HCT116 (cell line): ENCODE measurements around the gene ARGLU1. TPM values are rescaled to one million over a fixed set of nuclear protein-coding genes. Genes with fewer than 3 reads are reported as not detected.

Experiments
- ATAC-seq: fragments of 200-7000 bp; cut with Tn5 transposase; 2 replicates; pipeline ENCODE4 v1.9.1; 2020; ENCODE audit warnings: mild to moderate bottlenecking, moderate library complexity
- BruUV-seq: library from RNA; stranded (reverse); fragments of 400-500 nt; replicated peaks from 2 replicates; lab custom pipeline; 2021; lab: Mats Ljungman, UMichigan
- CTCF ChIA-PET: fragments of 300-600 bp; sonication (Branson Sonifier 250); formaldehyde crosslinking; loops from one replicate; lab custom pipeline; 2021; ENCODE audit warnings: antibody characterized with exemption; lab: Charles Lee
- POLR2A ChIA-PET: fragments of 300-600, 350-600 bp; sonication (Branson Sonifier 250); formaldehyde crosslinking; loops from one replicate; lab custom pipeline; 2021; ENCODE audit warnings: antibody characterized with exemption; lab: Charles Lee
- RAD21 ChIA-PET, 2 experiments: fragments of 300-600 bp; sonication (Branson Sonifier 250); formaldehyde crosslinking; loops; one replicate each; lab custom pipeline; 2023; ENCODE audit warnings: low total read pairs in 2 of 2; ENCODE audit not compliant: uncharacterized antibody in 2 of 2, unreplicated experiment in 2 of 2, low non-redundant PET in 1 of 2; lab: Charles Lee
- DNase-seq: peaks from one replicate; pipeline ENCODE4 v3.0.0-alpha.2; 2010; ENCODE audit warnings: low read depth, low spot score
- H2AFZ ChIP-seq: fragments of 200-600 bp; shearing (Covaris generic), sonication (generic); 2 replicates; pipeline ENCODE4 v1.6.1; 2017; ENCODE audit warnings: low read depth, mixed run types, mixed read lengths, antibody characterized with exemption, low read length; ENCODE audit not compliant: poor library complexity, severe bottlenecking
- H3K27ac ChIP-seq: 2 replicates; pipeline ENCODE4 v1.5.1; 2012; ENCODE audit warnings: low read depth, low read length
- H3K27me3 ChIP-seq: fragments of 200-600 bp; sonication (generic); 2 replicates; pipeline ENCODE4 v1.6.1; 2016; ENCODE audit warnings: mixed run types, low read length, mixed read lengths; ENCODE audit not compliant: insufficient read depth
- H3K36me3 ChIP-seq, 2 experiments: fragments of 200-500 bp in 1 of 2; fragments of 200-600 bp in 1 of 2; sonication (Bioruptor generic) in 1 of 2; sonication (generic) in 1 of 2; 2 replicates each; pipeline versions ENCODE4 v1.5.1 to v1.6.1; 2014 to 2016; ENCODE audit warnings: low read length in 2 of 2, inconsistent platforms in 1 of 2, mixed read lengths in 1 of 2, mixed run types in 1 of 2; ENCODE audit not compliant: insufficient read depth in 2 of 2, control insufficient read depth in 1 of 2
- H3K4me1 ChIP-seq, 2 experiments: fragments of 200-600 bp in 1 of 2; sonication (generic) in 1 of 2; 2 replicates each; pipeline versions ENCODE4 v1.5.1 to v1.6.1; 2012 to 2017; ENCODE audit warnings: low read length in 2 of 2, inconsistent platforms in 1 of 2, mild to moderate bottlenecking in 1 of 2, mixed read lengths in 1 of 2, mixed run types in 1 of 2, moderate library complexity in 1 of 2; ENCODE audit not compliant: insufficient read depth in 2 of 2, control insufficient read depth in 1 of 2
- H3K4me2 ChIP-seq: fragments of 200-600 bp; sonication (generic); 2 replicates; pipeline ENCODE4 v1.6.1; 2017; ENCODE audit warnings: mixed run types, low read length, mixed read lengths
- H3K4me3 ChIP-seq, 2 experiments: fragments of 200-600 bp in 1 of 2; sonication (generic) in 1 of 2; replicated peaks in 1 of 2; 2 replicates each; pipeline ENCODE4 v1.5.1; 2011 to 2016; ENCODE audit warnings: low read length in 2 of 2, control low read depth in 1 of 2, low read depth in 1 of 2, mild to moderate bottlenecking in 1 of 2, mixed read lengths in 1 of 2, mixed run types in 1 of 2
- H3K79me2 ChIP-seq: fragments of 200-600 bp; sonication (generic); 2 replicates; pipeline ENCODE4 v1.6.1; 2017; ENCODE audit warnings: mild to moderate bottlenecking, mixed run types, low read length, moderate library complexity, mixed read lengths; ENCODE audit not compliant: insufficient read depth
- H3K9ac ChIP-seq: fragments of 200-600 bp; sonication (generic); 2 replicates; pipeline ENCODE4 v1.6.1; 2016; ENCODE audit warnings: low read length, mixed read lengths
- H3K9me2 ChIP-seq: fragments of 200-600 bp; sonication (generic), shearing (Covaris generic); 2 replicates; pipeline ENCODE4 v1.6.1; 2017; ENCODE audit warnings: mixed run types, mild to moderate bottlenecking, moderate library complexity; ENCODE audit not compliant: insufficient read depth
- H3K9me3 ChIP-seq, 2 experiments: fragments of 200-500 bp in 1 of 2; fragments of 200-600 bp in 1 of 2; sonication (Bioruptor generic) in 1 of 2; sonication (generic) in 1 of 2; 2 replicates each; pipeline ENCODE4 v1.6.1; 2014 to 2017; ENCODE audit warnings: low read length in 2 of 2, mixed read lengths in 2 of 2, inconsistent platforms in 1 of 2, low read depth in 1 of 2, mild to moderate bottlenecking in 1 of 2, mixed run types in 1 of 2, moderate library complexity in 1 of 2; ENCODE audit not compliant: control insufficient read depth in 1 of 2, insufficient read depth in 1 of 2
- H4K20me1 ChIP-seq: fragments of 200-600 bp; sonication (generic), shearing (Covaris generic); 2 replicates; pipeline ENCODE4 v1.6.1; 2017; ENCODE audit warnings: mixed run types, mild to moderate bottlenecking, moderate library complexity; ENCODE audit not compliant: insufficient read depth
- CEBPB ChIP-seq: IDR thresholded peaks from 2 replicates; pipeline ENCODE4 v1.6.1; 2012; ENCODE audit warnings: low read depth
- CTCF ChIP-seq, 3 experiments: fragments of 200-600 bp in 1 of 3; sonication (generic) in 1 of 3; IDR thresholded peaks in 2 of 3; conservative IDR thresholded peaks in 1 of 3; 2 replicates each; pipeline ENCODE4 v1.5.1; 2012 to 2017; ENCODE audit warnings: low read depth in 2 of 3, low read length in 2 of 3, antibody characterized with exemption in 1 of 3, borderline replicate concordance in 1 of 3, control low read depth in 1 of 3, mild to moderate bottlenecking in 1 of 3, mixed read lengths in 1 of 3, mixed run types in 1 of 3, moderate library complexity in 1 of 3; ENCODE audit not compliant: insufficient read depth in 1 of 3
- EGR1 ChIP-seq: IDR thresholded peaks from 2 replicates; pipeline ENCODE4 v1.6.1; 2012; ENCODE audit warnings: low read depth
- EZH2 ChIP-seq: fragments of 200-600 bp; sonication (generic); IDR thresholded peaks from 2 replicates; pipeline ENCODE4 v1.6.1; 2017; ENCODE audit warnings: antibody characterized with exemption, mixed run types
- FOSL1 ChIP-seq: IDR thresholded peaks from 2 replicates; pipeline ENCODE4 v1.6.1; 2012; ENCODE audit warnings: low read depth
- POLR2A ChIP-seq: IDR thresholded peaks from 2 replicates; pipeline ENCODE4 v1.7.0; 2011; ENCODE audit warnings: borderline replicate concordance; ENCODE audit not compliant: insufficient read depth, insufficient read length; ENCODE audit errors: extremely low read depth
- TCF7L2 ChIP-seq: IDR thresholded peaks from 2 replicates; pipeline ENCODE4 v1.7.0; 2011; ENCODE audit warnings: borderline replicate concordance, inconsistent platforms; ENCODE audit not compliant: insufficient read depth, insufficient read length; ENCODE audit errors: extremely low read depth
- YY1 ChIP-seq: IDR thresholded peaks from 2 replicates; pipeline ENCODE4 v1.6.1; 2011; ENCODE audit warnings: low read length, low read depth, moderate library complexity, mild to moderate bottlenecking; ENCODE audit not compliant: insufficient replicate concordance; ENCODE audit errors: extremely low read depth
- ZNF274 ChIP-seq: fragments of 200-500 bp; sonication (Bioruptor generic); IDR thresholded peaks from 2 replicates; pipeline ENCODE4 v1.6.1; 2014; ENCODE audit warnings: mild to moderate bottlenecking, low read depth, low read length, inconsistent platforms
- intact Hi-C: fragments of 100-400 bp; cut with micrococcal nuclease; formaldehyde crosslinking; loops from 2 replicates; pipeline ENCODE4 v1.10.0; 2022
- total RNA-seq: library from RNA; stranded (reverse); gene quantifications from one replicate; pipeline ENCODE4 v1.2.1, GENCODE V29; 2021; ENCODE audit not compliant: unreplicated experiment

ARGLU1 gene
- total RNA-seq, 1 experiment from 2014 or later = 57.8 TPM

GRCh38 chr13:106540613-106541012 lies 27.3 kb downstream of the ARGLU1 start:
- Histone ChIP-seq H3K4me1 (peaks cover 3 to 8% of the 10 kb centered on the region in 2 experiments; a peak in 2 of 4 replicates), H3K9me2 (no peaks in the 10 kb centered on the region), H4K20me1 (peaks cover 37% of the 10 kb centered on the region), H3K79me2 (peaks cover 50% of the 10 kb centered on the region), H3K9me3 (no peaks in the 10 kb centered on the region), H3K27me3 (no peaks in the 10 kb centered on the region), H3K27ac (no peak overlapping the region), H3K9ac (no peak overlapping the region), H3K36me3 (peaks cover 4 to 37% of the 10 kb centered on the region in 2 experiments; a peak in 3 of 4 replicates), H3K4me3 (no peak overlapping the region), H3K4me2 (no peak overlapping the region), H2AFZ (no peak overlapping the region)
- POLR2A ChIA-PET = no interaction called here
- no peak for TF ChIP-seq EGR1
- TF ChIP-seq POLR2A = no peak
- no peak for TF ChIP-seq ZNF274
- no peak for TF ChIP-seq FOSL1
- no peak for TF ChIP-seq YY1
- no peak for TF ChIP-seq CEBPB
- RAD21 ChIA-PET = interaction anchor here in 1 of 2 experiments (0.7 kb wide), 1 partner anchor 261 kb away, joined by 3 read pairs; no protein-coding TSS in a partner anchor
- intact Hi-C loops = no loop called here
- DNase-seq (no peak), ATAC-seq (no peak)
- CTCF ChIA-PET = no interaction called here
- no TSS peak for BruUV-seq

- H3K27ac ChIP-seq = no peak overlapping the region
- RAD21 ChIA-PET = no interaction called here
- CTCF ChIA-PET = interaction anchor here (1.1 to 3.0 kb wide), 3 partner anchors 8 to 486 kb away, joined by 3 to 17 read pairs (median 3); no protein-coding TSS in a partner anchor
- no peak overlapping the region for H3K4me3 ChIP-seq
- DNase-seq (no peak), ATAC-seq (no peak)
- no peak overlapping the region for H3K9ac ChIP-seq
- H3K36me3 ChIP-seq = peaks cover 0 to 13% of the 10 kb centered on the region in 2 experiments; a peak in 2 of 4 replicates
- no peaks in the 10 kb centered on the region for H3K27me3 ChIP-seq
- peaks cover 5 to 20% of the 10 kb centered on the region in 2 experiments for H3K4me1 ChIP-seq
- H3K9me2 ChIP-seq = no peaks in the 10 kb centered on the region
- H3K4me2 ChIP-seq = no peak overlapping the region
- BruUV-seq = no TSS peak
- TF ChIP-seq TCF7L2 (no peak), EZH2 (no peak), CTCF (IDR thresholded peaks at IDR 0.05 in 2 of 3, conservative IDR thresholded peaks at IDR 0.05 in 1 of 3; ENCODE audit: borderline replicate concordance in 1 of 3, insufficient read depth in 1 of 3, low read depth in 2 of 3, low read length in 2 of 3) (no peak)
- intact Hi-C loops = loop anchor here (5.0 to 10.0 kb wide), 5 partner anchors 380 to 1765 kb away; no protein-coding TSS in a partner anchor
- H4K20me1 ChIP-seq = peaks cover 21% of the 10 kb centered on the region
- peaks cover 42% of the 10 kb centered on the region for H3K79me2 ChIP-seq
- H3K9me3 ChIP-seq = no peaks in the 10 kb centered on the region
- H2AFZ ChIP-seq = no peak overlapping the region
- POLR2A ChIA-PET = no interaction called here
Measured at GRCh38 chr13:106537521-106537920, 30.4 kb downstream of the ARGLU1 start.
